Activated CD4-positive, alpha-beta T cell treated with anti-CD3 and anti-CD28 coated beads, Interleukin-2, amount 50 U/mL, for 48 hours (primary cell): ENCODE results near the gene TRMT1.
A peak's percentile ranks its signal among the peaks of the same experiment; 100 is the strongest.

Experiments
- DNase-seq, 2 experiments: peaks; one replicate each; pipeline ENCODE4 v3.0.0-alpha.2; 2020

Gene TRMT1

GRCh38 chr19:13101590-13102415, 14.7 kb downstream of the TRMT1 start:
- no peak for DNase-seq

GRCh38 chr19:13100841-13101589, 15.5 kb downstream of the TRMT1 start:
- DNase-seq, result no peak

DNA sequence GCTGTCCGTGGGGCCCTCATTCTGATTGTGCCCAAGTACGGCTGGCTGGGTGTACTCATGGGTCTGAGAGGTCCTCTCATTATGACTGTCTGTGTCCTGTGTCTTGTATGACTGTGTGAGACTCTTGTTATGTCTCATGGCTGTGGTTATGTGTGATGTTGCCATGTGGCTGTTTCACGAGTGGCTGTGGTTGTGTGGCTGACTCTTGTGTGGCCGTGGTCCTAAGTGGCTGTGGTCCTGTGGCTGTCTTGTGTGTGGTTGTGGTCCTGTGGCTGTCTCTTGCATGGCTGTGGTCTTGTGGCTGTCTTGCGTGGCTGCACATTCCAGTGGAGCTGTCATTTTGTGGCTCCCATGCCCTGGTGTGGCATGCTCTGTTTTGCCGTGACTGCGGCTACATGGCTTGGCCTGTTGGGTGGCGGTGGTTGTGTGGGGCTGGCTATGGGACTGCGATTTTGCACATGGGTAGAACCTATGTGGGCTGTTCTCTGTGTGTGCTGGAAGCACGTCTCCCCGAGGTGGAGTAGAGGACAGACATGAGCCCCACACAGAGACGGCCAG, 16.4 kb downstream of the TRMT1 start:
- peak; percentile 77 to 84 for DNase-seq

DNA sequence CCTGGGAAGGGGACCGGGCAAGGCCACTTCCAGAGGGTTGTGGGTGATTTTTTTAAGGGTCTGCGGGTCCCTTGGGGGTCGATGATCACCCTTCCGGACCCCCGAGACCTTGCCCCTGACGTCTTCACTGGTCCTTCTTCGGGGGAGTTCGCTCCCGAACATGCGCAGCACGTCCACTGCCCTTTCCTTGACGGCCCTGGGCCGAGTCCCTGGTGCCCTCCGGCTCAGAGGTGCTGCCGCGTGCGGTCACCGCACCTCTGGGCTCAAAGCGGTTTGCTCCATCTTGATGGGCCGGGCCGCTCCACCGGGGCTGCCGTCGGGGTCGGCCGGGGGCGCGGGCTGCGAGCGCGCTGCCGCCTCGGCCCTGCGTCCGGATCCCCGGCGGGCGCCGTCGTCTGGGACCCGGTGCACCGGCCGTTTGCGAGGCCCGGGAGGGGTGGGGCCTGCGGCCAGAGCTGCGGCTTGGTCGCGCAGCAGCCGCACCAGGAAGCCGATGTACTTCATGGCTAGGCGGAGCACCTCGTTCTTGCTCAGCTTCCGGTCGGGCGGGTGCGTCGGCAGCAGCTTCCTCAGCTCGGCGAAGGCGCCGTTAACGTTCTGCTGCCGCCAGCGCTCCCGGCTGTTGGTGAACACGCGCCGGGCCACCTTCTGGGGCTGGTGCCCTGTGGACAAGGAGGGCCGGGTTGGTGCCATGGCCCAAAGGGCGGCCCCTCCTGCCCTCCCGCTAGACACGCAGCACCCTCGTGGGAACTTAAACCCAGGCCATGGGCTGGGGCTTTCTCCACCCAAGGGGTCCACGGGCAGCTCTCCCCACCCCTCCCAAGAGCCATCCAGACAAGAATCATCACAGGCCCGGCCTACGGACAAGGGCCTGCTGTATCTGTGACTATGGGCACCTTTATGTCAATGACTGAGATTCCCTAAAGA, 17.2 kb downstream of the TRMT1 start:
- peak; percentile 69 to 79 for DNase-seq

DNA sequence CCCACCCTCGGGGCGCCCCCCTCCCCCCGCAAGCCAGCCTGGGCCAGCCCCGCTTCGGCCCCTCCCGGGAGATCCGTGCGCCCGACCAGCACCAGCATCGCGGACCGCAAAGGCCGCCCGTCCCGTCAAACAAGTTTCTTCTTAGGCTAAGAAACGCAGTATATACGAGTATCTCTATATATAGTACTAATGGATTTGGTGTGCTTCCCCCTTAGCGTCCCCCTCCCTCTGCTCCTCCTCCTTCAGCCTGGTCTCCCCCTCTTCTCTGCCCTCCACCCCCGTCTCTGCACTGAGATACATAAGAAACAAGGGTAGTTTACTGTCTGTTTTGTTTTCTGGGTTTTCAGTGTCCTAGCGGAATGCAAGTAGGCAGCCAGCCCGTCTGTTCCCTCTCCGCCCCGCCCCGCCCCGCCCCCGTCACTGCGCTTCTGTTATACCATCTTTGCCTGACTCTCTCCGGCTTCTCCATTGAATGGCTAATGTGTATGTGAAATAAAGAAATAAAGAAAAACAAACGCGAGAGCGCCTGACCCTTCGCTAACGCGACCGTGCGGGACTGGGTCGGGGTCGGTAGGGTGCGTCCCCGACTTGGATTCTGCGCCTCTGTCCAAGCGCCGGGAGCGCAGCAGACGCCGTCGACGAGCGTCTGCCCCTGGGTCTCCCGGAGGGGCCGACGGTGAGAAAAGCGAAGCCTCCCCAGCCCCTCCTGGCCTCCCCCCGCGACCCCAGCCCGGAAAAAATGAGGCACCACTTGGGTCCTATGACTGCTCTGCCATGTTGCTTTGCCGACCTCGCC, 18.1 kb downstream of the TRMT1 start:
- DNase-seq, result peak; percentile 23 to 27

DNA sequence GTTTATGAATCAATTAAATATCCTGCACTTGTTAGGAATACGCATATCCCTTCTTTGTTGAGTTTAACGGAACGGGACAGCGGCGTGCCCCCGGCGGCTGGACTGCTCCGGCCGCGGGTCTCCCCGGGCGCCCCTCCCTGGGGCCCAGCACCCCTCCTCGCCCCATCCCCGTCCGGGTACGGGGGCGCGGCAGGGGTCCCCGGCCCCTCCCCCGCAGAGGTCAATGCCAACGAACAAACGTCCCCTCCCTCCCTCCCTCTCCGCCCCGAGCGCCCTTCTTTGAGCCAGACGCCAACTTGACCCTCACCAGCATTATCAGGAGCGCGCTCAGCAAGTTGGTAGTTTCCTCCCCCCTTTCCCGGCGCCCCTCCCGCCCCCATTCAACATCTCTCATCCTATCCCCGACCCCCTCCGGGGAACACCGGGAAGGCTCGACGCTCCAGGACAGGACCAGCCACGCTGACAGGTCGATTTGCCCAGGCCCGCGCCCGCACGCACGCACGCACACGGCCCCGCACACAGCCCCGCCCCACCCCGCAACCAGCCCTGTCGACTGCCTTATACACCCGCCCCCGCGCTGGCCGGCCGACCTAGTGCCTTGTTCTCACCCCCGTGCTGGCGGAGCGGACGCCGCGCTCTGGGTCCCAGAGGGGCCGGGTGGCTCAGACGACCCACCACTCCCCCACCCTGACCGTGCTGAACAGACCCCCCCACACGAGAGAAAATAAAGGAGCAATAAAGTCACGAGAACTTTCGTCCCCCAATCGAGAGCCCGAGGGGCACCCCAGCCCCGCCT, 18.9 kb downstream of the TRMT1 start:
- DNase-seq, result peak; percentile 28 to 34

DNA sequence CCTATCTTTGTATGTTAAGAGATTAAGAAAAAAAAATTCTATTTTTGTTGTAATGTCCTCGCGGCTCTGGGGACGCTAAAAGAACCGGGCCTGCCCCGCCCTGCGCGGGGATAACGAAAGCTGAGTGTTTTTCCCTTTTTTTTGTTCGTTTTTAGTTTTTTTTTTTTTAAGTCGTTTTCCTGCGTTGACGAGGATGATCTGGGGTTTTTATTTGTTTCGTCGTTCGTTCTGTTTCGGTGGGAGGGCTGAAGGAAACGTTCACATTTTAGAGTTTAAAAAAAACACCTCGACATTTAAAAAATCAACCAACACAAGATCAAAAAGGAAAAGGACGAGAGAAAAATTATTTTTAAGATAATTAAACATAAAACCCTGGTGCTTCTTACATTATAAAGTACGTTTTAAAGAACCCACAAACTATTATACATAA, 19.5 kb downstream of the TRMT1 start:
- DNase-seq, result no peak

- peak; percentile 21 to 33 for DNase-seq
These were observed 20.3 kb downstream of the TRMT1 start for GRCh38 chr19:13095934-13096927.

DNA sequence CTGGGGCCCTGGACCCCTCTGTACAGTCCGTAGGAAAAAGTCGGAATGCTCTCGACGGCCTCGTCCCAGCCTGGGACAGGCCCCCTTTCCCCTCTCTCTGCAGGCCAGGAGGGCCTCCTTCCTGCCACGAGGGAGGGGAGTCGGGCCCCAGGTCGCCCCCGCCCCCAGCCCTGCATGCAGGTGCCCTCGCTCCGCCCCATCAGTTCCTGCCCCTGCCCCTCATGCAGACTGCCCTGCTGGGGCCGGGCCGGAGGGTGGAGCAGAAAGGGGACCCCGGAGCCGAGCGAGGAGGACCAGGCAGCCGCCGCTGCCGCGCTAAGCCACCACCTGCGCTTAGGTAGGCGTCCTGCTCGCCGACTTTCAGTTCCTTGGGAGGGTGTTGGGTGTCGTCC, 21.2 kb downstream of the TRMT1 start:
- DNase-seq, result no peak

- no peak for DNase-seq
These were observed 21.7 kb downstream of the TRMT1 start for GRCh38 chr19:13094771-13095392.

DNA sequence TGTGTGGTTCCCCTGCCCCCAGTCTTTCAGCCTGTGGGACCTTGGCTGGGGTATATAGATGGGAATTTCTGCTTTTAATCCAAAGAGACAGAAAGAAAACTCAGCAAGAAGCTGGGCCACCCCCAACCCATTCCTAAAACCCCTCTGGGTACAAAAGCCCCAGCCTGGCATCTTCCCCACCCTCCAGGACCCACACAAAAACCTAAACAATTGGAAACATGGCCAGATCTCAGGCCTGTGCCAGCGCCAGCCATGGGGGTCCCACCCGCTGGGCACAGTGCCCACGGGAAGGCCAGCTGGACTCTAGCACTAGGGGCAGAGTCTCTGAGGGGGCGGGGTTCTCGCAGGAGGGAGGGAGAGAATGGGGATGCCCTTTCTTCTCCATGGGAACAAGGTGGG, 22.4 kb downstream of the TRMT1 start:
- DNase-seq, result no peak

- peak; percentile 78 to 84 for DNase-seq
These were observed 23.0 kb downstream of the TRMT1 start for GRCh38 chr19:13093407-13094105.

DNA sequence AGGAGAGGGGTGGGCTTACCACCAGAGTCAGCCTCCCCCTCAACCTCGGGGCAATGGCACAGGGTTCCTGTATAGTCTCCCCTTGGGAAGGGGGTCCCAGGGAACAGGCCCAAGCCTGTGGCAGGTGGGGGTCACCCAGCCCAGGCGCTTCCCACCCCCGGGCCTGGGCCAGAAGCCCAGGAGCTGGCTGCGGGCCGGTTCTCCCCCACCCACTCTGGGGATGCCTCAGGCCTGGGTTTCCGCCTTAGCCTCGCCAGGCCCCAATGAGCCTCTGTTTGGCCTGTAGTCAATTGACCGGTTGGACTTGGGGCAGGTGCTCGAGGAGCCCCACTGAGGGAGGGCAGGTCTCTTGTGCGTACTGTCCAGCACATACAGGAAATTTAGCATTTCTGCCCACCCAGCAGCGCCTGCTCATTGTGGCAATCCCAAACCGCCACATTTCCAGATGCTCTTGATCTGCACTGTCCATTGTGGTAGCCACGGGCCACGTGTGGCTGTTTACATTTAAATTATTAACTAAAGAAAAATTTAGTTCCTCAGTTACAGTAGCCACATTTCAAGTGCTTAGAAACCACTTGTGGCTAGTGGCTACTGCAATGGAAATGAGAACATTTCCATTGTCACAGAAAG, 23.8 kb downstream of the TRMT1 start:
- no peak for DNase-seq

DNA sequence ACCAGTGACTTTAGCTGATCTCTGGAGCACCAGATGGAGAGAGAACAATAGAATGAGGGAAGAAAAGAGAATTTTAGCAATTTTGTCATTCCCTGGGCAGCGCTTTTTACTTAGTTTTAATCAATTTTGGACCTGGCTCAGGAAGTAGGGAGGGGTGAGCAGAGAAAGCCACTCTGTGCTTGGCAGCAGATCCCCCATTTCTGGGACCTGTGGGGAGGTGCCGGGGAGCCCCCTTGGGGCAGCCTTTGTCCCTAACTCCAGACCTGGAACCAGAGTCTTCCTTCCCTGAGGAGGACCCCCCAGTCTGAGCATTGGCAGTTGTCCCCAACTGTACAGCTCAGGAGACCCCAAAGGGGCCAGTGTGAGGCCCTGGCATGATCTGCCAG, 24.4 kb downstream of the TRMT1 start:
- no peak for DNase-seq

GRCh38 chr19:13091400-13092157, 25.0 kb downstream of the TRMT1 start:
- no peak for DNase-seq

- DNase-seq, result no peak
These were observed 25.9 kb downstream of the TRMT1 start for GRCh38 chr19:13090511-13091231.
